ENCODE measurements around the gene POMT2.

DNA sequence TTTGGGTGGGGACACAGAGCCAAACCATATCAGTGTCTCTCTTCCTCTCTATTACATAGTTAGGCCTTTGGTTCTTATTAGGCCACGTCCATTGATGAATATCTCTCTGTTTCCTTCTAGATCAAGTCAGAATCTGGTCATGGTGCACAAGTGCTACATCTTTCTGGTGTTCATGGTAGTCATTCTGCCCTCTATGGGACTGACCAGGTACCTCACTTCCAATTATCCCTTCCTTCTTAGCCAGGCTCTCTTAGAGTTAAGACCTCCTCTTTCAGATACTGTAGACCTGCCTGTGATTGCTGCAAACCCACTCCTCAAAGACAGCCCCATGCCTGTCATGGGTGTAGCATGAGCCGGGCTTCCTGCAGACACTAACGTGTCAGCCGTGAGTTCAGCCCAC lies 74.9 kb downstream of the POMT2 start:
- TF ChIP-seq TCF12 (IDR thresholded peaks at IDR 0.05) = no peak
- TF ChIP-seq TEAD4 (IDR thresholded peaks at IDR 0.05; ENCODE audit: borderline replicate concordance, insufficient read depth) = no peak
- no peak for TF ChIP-seq MAX (IDR thresholded peaks at IDR 0.05; ENCODE audit: low read depth)
- TF ChIP-seq CTCF (IDR thresholded peaks at IDR 0.05) = no peak
- no peak for TF ChIP-seq GABPA (IDR thresholded peaks at IDR 0.05; ENCODE audit: low read depth)
- no peak for TF ChIP-seq ZBTB33 (IDR thresholded peaks at IDR 0.05; ENCODE audit: borderline replicate concordance, low read depth)
- no peak for TF ChIP-seq FOSL2 (IDR thresholded peaks at IDR 0.05; ENCODE audit: borderline replicate concordance, low read depth)
- no peak for TF ChIP-seq EZH2phosphoT487 (IDR thresholded peaks at IDR 0.05; ENCODE audit: borderline replicate concordance, low read depth)
- no peak for TF ChIP-seq USF1 (IDR thresholded peaks at IDR 0.05; ENCODE audit: borderline replicate concordance, low read depth)
- no peak for TF ChIP-seq YY1 (IDR thresholded peaks at IDR 0.05; ENCODE audit: low read depth)
- TF ChIP-seq, protein P1, sequence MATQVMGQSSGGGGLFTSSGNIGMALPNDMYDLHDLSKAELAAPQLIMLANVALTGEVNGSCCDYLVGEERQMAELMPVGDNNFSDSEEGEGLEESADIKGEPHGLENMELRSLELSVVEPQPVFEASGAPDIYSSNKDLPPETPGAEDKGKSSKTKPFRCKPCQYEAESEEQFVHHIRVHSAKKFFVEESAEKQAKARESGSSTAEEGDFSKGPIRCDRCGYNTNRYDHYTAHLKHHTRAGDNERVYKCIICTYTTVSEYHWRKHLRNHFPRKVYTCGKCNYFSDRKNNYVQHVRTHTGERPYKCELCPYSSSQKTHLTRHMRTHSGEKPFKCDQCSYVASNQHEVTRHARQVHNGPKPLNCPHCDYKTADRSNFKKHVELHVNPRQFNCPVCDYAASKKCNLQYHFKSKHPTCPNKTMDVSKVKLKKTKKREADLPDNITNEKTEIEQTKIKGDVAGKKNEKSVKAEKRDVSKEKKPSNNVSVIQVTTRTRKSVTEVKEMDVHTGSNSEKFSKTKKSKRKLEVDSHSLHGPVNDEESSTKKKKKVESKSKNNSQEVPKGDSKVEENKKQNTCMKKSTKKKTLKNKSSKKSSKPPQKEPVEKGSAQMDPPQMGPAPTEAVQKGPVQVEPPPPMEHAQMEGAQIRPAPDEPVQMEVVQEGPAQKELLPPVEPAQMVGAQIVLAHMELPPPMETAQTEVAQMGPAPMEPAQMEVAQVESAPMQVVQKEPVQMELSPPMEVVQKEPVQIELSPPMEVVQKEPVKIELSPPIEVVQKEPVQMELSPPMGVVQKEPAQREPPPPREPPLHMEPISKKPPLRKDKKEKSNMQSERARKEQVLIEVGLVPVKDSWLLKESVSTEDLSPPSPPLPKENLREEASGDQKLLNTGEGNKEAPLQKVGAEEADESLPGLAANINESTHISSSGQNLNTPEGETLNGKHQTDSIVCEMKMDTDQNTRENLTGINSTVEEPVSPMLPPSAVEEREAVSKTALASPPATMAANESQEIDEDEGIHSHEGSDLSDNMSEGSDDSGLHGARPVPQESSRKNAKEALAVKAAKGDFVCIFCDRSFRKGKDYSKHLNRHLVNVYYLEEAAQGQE (IDR thresholded peaks at IDR 0.05; ENCODE audit: low read depth, low read length) = no peak
- no peak for TF ChIP-seq POLR2AphosphoS5 (IDR thresholded peaks at IDR 0.05; ENCODE audit: low read depth, low read length)

Data from SK-N-SH (cell line).